Stimulated activated CD4-positive, alpha-beta T cell treated with anti-CD3 and anti-CD28 coated beads, Interleukin-1b, Interleukin-23, amount 100 ng/mL, for 48 hours (primary cell): ENCODE results near the gene SH3RF3.
"Not testable (repeated sequence)": the region's sequence is repeated elsewhere in the genome, so short reads cannot be mapped to it uniquely, and the experiment has no call there.

ENCODE experiments used
- DNase-seq: peaks from one replicate; pipeline ENCODE4 v3.0.0-alpha.2; 2020

The SH3RF3 gene

DNA sequence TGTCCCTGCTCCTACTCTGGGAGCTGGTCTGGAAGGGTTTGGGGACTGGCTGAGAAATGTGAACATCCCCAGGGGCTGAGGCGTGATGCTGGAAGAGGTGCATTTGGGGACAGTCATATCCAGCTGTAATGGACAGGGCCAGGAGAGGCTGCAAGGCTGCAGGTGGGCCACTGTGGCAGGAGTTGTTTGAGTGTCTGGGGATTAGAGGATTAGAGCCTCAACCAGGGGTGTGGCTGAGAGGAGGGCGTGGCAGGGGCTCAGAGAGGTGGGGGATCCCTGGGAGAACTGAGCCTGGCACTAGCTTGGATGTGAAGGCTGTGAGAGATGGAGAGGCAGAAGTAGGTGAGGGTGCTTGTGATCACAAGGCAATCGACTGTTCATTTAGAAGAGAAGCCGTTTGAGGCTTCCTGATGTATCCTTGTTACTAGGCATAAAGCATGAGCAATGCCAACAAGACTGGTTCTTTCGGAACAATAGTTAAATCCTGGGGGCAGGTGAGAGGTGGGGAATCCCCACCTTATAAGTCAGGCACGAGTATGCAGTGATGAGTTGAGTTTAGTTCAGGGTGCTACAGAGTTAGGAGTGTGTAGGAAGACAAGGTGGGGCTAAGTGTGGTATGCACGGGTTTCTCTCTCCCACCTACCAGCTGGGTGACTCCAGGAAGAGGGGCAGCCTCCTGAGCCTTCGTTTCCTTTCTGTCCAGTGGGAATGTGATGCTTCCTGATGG is 31.9 kb downstream of the SH3RF3 start:
- DNase-seq, result no peak

DNA sequence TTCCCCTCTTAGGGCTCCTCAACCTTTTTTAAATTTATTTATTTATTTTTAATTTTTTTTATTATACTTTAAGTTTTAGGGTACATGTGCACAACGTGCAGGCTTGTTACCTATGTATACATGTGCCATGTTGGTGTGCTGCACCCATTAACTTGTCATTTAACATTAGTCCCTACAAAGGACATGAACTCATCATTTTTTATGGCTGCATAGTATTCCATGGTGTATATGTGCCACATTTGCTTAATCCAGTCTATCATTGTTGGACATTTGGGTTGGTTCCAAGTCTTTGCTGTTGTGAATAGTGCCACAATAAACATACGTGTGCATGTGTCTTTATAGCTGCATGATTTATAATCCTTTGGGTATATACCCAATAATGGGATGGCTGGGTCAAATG is 33.4 kb downstream of the SH3RF3 start:
- not testable (repeated sequence) for DNase-seq

DNA sequence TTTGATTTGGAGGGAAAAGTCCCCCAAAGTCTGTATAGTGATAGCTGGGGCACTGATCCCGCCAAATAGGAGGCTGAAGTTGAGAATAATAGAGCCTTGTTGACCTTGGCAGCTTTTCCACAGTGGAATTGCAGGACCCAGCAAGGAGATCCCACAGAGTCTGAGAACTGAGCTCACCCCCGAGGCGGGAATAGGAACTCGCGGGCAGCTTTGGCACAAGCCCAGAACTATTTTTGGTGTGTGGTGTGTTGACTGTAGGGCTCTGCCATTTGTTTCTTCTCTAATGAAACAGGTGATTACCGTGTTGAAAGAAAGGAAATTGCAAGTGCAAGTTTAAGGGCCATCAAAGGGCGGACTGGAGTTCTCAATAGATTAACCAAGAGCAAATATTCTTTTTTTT is 34.0 kb downstream of the SH3RF3 start:
- no peak for DNase-seq

DNA sequence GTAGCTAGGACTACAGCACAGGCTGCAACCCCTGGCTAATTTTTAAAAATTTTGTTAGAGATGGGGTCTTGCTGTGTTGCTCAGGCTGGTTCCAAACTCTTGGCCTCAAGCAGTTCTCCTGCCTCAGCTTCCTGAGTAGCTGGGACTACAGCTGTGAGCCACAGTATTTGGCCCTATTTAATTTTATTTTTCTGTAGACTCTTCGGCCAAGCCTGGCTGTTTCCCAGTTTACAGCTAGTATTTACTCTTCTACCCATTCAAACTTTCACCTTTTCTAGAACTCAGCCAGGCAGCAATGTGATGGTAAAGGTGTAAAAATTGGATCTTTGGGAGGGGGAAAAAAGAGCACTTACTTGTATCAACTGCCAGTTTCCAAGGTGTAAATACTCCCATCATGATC is 35.3 kb downstream of the SH3RF3 start:
- no peak for DNase-seq

DNA sequence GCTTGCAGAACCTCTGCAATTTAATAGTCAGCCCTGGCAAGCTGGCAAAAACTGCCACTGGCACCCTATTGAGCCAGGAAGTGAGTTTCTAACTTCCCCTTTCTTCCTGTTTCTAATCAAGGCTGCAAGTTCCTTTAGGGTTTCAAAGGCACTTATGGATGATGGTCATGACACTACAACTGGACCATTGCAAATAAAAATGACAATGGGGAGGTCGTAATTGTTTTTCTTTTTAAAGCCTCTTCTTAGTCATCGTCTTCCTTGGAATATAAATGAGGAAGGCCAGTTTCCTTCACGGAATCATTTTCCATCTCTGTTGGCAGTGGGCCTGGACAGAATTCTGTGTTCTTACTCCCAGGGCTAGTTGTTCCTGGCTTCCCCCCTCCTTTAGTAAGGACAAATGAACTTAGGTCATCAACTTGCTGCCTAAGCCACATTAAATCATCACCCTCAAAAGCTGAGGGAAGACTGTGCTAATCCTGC is 35.8 kb downstream of the SH3RF3 start:
- no peak for DNase-seq

DNA sequence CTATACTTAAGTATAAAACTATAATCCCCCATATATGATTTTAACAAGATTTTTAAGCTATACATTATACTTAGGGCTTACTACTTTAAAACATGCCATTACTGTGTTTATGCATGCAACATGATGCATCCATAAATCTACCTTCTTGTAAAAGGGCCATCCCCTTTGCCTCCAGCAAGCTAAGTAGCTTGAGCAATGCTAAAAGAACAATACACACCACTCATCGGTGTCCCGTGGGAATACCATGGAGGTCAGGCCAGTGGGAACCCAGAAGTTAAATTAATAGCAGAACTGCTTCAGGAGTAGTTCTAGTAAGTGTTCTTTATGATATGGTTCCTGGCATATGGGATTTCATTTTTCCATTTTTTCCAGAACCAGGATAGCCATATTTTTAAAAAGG is 37.8 kb downstream of the SH3RF3 start:
- no peak for DNase-seq

DNA sequence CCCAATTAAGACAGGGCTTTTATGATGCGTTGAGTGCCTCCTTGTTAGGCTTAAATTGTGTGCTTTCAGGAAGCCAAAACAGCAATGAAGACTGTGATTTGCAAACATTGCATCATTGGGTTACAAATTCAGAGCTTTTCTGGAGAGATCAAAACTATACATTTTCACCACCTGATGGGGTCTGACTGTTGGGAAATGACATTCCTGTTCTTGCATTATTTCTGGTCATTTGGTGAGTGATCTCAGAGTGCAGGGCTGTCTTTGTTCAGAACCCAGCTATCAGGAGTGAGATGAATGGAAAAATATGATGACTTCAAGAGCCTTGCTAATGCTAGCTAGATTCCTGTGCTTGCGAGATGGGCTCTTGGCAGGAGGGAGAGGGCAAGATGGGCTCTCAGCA is 39.1 kb downstream of the SH3RF3 start:
- no peak for DNase-seq

DNA sequence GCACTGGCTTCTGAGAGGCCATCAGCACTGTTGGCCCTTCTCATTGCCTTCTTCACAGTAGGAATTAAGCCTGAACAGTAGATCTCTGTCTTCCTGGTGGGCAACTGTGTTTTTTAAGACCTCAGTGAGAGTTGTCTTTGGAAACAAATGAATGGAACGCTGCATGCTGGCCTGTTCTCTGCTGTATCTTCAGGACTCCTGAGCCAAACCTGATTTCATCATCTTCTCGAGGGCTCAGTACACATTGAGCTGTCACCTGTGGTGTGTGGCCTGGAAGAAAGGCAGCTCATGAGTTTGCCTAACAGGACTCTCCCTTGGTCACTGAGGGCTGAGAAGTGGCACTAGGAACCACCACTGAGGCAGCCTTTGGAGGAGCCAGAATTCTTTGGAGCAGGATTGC is 39.7 kb downstream of the SH3RF3 start:
- DNase-seq, result no peak

DNA sequence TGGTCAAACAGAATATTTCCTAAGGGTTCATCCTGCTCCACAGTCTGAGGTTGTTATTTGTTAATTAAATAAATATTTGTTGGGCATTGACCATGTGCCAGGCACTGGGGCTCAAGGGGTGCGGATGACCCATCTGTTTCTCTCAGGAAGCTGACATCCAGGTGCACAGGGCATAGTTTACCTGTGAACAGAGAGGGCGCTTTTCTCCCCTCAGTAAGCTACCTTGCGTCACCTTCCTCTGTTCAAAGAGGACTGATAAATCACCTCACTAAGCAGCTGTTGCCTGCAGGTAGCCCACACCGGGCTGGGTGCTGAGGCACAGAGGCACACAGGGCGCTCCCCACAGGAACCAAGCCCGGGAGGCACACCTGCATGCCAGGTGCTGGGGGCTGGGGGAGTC is 41.6 kb downstream of the SH3RF3 start:
- DNase-seq, result no peak

DNA sequence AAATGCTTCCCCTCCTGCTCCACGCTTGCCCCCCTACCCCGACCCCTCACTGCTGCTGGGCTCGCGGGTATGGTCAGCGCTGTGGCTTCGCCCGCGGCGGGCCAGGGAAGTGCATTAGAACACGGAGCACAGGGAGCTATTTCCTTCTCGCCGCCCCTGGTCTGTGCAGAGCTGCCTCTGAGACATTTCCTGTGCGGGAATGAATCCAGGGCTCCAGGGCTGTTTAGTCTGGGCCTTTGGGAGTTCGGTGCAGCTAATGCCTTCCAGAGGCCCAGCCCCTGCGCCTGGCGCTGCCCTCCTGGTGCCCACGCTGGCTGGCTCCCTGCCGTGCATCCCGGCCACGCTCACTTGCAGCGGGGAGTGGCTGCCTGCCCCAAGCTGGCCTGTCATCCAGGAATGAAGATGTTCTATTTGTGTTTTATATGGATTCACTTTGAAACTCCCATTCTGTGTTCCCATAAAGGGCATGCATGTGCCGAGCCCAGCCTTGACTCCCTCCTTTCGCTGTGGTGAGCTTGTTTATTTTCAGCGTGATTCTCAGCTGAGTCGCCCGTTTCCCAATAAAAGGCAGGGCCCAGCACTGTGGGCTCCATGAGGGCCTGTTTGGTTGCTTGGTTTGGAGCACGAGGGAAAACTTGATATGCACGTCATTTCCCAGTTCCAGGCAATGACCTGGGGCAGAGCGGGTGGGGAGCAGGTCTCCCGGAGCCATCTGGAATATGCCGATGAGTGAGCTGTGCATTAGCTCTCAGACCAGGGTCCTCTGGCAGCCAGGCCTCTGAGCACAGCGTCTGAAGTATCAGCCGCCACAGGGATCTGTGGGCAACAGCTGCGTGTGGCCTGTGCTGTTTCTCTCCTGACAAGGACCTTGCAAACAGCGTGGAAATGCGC is 42.7 kb downstream of the SH3RF3 start:
- no peak for DNase-seq

DNA sequence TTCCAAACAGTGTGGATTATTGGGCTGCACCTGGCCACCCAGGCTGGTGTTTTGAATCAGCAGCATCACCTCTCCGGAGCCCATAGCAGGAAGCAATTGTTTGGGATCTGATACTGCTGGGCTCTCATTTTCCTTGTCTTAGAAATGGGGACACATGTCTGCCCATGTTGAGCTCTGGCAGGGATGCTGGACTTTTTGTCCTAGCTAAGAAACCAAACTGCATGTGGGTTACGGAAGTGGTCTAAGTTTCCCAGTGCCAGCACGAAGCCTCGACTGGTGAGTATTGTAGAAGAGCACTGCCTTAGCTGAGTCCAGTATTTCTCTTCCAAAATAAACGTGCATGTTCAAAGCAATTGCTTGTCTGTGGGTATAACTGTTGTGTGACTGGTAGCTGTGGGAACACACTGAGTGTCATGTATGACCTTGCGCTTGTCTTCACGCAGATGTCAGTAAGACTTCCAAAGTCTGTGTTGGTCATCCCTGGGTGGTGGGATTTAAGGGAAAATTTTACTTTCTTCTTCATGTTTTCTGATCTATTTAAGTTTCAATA is 43.6 kb downstream of the SH3RF3 start:
- DNase-seq, result no peak

DNA sequence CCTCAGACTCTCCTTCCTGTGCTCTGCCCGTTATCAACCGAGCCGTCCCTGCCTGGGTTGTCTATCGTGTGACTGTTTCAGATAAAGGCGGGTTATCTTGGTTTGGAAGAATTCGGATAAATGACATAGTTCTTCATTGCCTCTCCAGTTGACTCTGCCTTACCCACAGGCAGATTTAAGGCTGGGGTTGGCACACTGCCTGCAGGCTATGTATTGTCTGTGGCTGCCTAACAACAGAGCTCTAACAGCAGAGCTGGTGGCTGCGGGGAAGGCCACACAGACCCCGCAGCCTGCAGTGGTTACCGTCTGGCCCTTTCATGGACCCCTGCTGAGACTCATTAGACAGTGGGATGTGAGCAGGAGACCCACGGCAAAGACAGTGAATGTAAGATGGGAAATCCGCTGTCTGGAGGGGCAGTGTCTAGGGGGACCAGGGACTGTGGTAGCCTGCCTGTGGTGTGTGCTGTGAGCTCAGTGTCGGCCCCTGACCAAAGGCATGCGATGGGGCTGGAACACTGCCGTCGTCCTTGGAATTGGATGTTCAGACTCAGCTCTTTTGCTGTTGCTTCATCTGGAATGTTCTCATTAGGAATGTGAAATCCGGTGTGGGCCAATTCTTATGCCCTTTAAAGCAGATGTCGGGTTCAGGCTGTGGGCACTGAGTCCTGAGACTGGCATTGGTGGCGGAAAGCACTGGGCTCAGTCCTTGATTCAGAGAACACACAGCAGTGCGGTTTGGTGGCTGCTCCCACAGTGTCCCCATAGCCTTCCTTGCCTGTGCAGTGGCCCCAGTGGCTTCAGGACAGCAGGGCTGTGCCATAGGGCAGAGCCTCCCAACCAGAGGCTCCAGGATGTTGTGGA is 44.5 kb downstream of the SH3RF3 start:
- no peak for DNase-seq

DNA sequence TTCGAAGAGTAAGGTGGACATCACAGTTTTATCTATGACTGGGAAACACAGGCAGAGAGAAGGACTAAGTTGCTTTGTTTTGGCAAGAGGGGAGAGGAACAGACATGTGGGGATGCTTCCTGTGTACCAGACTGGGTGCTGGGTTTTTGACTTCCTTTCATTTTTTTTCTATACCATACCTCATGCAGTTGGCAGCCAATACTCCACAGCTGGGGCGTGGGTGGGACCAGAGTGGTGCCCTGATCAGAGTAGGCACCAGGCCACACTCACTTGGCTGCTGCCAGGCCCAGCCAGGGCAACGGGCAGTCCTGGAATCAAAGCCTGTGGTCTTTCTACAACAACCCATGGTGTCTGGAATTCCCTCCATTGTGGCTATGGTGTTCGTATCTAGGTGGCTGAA is 45.2 kb downstream of the SH3RF3 start:
- no peak for DNase-seq

DNA sequence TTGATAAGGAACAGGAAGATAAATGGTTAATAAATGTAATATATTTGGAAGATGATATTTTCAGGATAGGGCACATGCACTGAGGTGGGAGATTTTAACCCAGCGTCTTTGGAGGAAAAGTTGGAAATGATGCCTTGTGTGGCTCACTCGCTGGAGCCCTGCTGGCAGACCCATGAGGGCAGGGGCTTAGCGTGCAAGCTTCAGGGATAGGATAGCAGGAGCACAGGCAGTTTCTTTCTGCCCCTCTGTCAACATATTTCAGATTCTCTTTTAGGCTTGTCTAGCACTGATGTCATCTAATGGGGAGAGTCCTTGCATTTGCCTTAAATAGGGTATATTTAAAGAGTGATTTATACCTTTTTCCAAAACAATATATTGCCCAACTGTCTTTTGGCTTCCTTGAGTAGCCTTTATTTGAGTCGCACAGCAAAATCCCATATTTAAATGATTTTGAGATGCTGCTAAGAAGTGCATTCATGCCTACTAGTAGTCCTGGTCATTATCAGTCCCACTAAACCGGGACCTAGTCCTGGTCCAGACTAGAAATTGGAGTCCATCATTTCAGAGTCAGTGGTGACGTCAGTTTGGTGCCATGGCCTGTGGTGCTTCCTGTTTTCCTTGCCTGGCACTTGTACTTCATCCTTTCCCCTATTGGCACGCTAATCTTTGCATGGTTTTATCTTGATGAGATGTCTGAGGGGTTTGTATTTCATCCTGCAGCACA is 45.8 kb downstream of the SH3RF3 start:
- no peak for DNase-seq

DNA sequence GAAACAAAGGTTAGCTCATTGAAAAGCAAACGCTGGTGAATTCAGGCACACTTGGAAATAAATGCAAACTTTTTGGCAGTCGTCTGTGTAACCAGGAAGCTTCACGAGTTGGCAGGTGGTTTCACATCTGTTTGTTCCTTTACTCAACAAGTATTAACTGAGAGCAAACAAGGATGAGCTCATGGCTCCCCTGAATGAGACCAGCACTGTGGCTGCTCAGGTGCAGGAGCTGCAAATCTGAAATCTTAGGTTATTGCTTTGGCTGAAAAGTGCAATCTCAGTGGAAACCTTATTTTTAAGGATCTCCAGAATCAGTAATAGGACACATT is 46.3 kb downstream of the SH3RF3 start:
- no peak for DNase-seq

DNA sequence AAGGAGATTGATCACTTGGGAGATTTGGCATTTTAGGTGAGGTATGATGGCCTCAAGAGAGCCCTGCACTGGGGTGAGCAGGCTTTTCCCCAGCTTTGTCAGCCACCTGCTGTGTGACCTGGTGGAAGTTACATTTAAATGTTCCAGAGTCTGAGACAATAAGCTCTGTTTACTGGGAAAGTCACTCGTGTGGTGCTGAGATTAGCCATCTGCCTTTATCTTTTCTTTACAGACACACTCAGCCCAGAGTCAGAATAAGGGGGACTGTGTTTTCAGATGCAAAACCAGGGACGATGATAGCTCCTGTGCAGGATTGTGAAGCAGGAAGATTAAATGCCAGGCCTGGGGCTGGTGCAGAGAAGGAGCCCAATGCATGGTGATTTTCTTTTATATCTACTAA is 47.9 kb downstream of the SH3RF3 start:
- DNase-seq, result no peak

DNA sequence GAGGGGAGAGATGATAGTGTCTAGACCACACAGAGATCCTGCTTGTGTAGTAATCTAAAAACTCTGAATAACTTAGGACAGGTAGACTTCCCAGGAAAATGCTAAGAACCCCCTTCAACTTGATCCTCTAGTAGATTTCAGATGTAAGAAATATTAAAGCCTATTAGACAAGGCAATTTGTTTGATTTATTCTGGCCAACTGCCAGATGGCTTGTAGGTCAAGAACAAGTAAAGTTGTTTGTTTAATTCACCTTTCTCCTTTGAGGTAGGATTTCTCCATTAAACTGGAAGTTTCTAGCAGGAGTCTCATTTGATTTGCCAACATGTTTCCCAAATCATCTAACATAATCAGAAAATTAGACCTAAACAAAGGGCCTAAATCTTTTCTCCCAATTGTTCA is 48.6 kb downstream of the SH3RF3 start:
- DNase-seq, result no peak

DNA sequence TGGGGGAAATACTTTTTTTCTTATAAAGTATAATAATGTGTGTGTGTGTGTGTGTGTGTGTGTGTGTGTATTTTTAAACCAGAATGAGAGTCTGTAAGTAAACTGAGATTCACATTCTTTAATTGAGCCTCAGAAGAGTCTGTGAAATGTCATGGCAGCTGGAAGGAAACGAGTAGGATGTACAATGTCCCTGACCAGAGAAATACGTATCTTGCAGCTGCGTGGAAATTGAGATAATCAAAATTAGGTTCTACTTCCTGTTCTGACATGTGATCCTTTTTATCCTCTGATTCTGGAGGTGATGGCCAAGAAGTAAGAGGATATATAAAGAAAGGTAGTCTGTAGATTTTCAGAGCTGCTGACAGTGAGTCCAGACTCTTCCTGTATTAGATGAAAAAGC is 50.0 kb downstream of the SH3RF3 start:
- DNase-seq, result no peak

DNA sequence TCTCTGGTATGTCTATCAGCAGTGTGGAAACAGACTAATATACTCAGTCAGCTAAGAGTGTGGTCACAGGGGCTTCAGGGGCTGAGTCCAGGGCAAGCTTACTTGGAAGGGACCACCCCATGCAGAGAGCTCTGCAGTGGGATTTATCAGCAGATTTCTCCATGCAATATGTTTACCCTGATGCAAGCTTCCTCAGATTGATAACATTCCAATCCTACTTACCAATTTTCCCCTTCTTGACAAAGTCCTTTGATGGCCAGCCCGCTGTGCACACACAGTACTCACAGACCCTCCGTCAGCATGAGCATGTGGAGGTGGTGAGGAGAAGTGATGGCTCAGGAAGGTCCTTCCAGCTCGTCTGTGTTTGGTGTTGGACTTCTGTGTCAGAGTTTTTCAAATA is 51.8 kb downstream of the SH3RF3 start:
- no peak for DNase-seq

DNA sequence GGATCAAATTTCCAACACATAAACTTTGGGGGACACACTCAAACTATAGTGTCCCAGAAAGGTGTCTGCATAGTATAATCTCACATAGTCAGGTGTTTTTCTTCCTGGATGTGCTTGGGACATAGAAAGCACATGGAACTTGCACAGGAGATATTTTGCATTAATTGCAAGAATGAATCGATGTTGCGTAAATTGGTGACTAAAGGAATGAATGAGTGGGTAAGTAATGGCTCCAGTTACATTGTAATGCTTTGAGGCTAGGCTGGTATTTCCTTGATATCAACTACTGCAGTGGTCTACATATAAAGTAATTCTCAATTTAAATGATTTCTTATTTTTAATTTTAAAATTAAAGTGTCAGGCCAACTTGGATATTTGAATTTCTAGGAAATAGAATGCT is 53.4 kb downstream of the SH3RF3 start:
- no peak for DNase-seq

DNA sequence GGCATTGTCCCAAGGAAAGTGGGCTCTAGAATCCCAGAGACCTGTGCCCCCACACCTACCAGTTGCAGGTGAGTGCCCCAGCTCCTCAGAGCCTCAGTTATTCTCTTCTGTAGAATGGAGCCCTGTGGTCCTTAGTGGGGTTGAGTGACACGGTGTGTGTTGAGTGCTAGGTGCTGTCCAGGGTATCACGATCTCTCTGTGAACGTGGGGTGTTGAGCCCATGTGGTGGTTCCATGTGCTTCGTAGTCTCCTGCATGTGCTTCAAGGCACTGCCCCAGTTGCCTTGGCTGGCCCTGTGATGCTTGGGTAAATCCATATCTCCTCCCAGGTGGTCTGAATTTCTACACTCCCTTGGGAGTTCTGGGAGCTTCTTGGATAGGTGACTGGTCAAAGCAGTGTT is 54.9 kb downstream of the SH3RF3 start:
- DNase-seq, result no peak

DNA sequence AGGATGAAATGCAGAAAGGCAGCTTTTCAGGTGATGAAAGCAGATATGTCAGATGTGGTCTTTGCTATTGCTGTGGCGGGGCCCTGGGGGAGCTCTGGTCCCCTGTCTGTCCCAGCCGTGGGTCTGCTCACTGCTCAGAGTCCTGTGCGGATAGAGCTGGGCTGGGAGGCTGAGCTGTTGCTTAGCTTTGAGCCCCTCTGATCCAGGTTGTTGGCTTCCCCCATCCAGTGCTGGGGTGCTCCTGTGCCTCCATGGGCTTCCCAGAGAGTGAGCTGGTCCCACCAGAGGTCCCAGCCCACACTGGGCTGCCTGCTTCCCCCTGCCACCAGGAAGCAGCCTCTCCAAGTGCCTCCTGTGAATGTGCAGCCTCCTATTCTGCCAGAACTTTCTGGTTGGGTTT is 55.4 kb downstream of the SH3RF3 start:
- no peak for DNase-seq

DNA sequence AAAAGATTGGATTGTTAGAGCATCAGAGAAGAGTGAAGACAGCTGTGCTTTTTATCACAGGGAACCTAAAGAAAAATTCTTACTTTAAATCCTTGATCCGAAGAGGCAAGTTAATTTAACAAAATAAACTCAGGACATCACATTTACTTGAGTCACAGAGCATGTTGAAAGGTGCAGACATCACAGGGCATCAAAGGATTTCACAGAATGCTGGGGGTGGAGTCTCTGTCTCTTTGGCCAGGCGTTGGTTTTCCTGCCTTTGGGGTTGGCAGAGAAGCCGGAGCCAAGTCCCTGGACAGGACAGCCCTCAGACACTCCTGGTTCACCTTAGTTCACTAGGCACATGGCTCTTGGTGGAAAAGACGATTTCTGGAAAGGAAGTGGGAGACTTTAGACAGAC is 56.3 kb downstream of the SH3RF3 start:
- no peak for DNase-seq
